Kidney (tissue), 14 donors: Measurements from ENCODE around the gene ALOX5. TPM values are rescaled to one million over a fixed set of nuclear protein-coding genes. Genes with fewer than 3 reads are reported as not detected.

Source experiments
- DNase-seq, 5 donors: peaks; one replicate each; pipeline ENCODE4 v3.0.0-alpha.2; 2013 to 2020
- FAIRE-seq: peaks from 2 replicates; lab custom pipeline; 2012; peaks lifted over from hg19 to GRCh38; lab: Jason Lieb, UNC
- H3K27ac ChIP-seq, 2 donors: one replicate each; pipeline ENCODE4 v1.7.0; 2013; ENCODE audit warnings: low read depth in 2 of 2, low read length in 2 of 2, inconsistent platforms in 1 of 2
- H3K27me3 ChIP-seq: one replicate; pipeline ENCODE4 v1.7.1; 2013; ENCODE audit warnings: low read length, inconsistent platforms; ENCODE audit not compliant: control insufficient read depth, insufficient read depth
- H3K36me3 ChIP-seq, 3 donors: one replicate each; pipeline versions ENCODE4 v1.7.0 to v1.7.1; 2013; ENCODE audit warnings: low read length in 3 of 3, control low read depth in 1 of 3, inconsistent platforms in 1 of 3; ENCODE audit not compliant: insufficient read depth in 3 of 3, control insufficient read depth in 2 of 3
- H3K4me1 ChIP-seq, 3 donors: one replicate each; pipeline versions ENCODE4 v1.7.0 to v1.7.1; 2013; ENCODE audit warnings: low read length in 3 of 3, inconsistent platforms in 1 of 3, low read depth in 1 of 3; ENCODE audit not compliant: control insufficient read depth in 2 of 3, insufficient read depth in 2 of 3
- H3K4me3 ChIP-seq, 3 donors: one replicate each; pipeline versions ENCODE4 v1.7.0 to v1.8.1; 2013; ENCODE audit warnings: low read length in 3 of 3, control low read depth in 1 of 3, inconsistent platforms in 1 of 3
- H3K9ac ChIP-seq, 3 donors: one replicate each; pipeline versions ENCODE4 v1.7.0 to v1.7.1; 2013; ENCODE audit warnings: low read length in 3 of 3, control low read depth in 1 of 3, inconsistent platforms in 1 of 3
- H3K9me3 ChIP-seq, 3 donors: one replicate each; pipeline versions ENCODE4 v1.7.0 to v1.7.1; 2013; ENCODE audit warnings: low read length in 3 of 3, control low read depth in 1 of 3, inconsistent platforms in 1 of 3; ENCODE audit not compliant: control insufficient read depth in 2 of 3, insufficient read depth in 1 of 3
- CTCF ChIP-seq: IDR thresholded peaks from 3 replicates; pipeline ENCODE4 v1.5.1; 2012; ENCODE audit warnings: mild to moderate bottlenecking, moderate library complexity, borderline replicate concordance; ENCODE audit not compliant: insufficient read depth; ENCODE audit errors: extremely low read depth
- intact Hi-C: fragments of 100-400 bp; cut with DNase I; formaldehyde crosslinking; loops from one replicate; pipeline ENCODE4 v1.11.1; 2022
- polyA plus RNA-seq: library from polyadenylated mRNA; stranded (reverse); fragments of 350-450 nt; fragmentation: Illumina TruSeq; extraction: RNeasy Lipid Tissue Mini Kit (QIAGEN cat#74804); gene quantifications from one replicate; pipeline ENCODE4 v1.2.3, GENCODE V29; 2014; ENCODE audit warnings: low read depth, low replicate concordance; ENCODE audit not compliant: insufficient read depth
- total RNA-seq: library from RNA; stranded (reverse); fragmentation: NEBNext Ultra II Directional; extraction: Animal tissue kit (Norgen Biotek cat#: 25700); gene quantifications from one replicate; pipeline ENCODE4 v1.2.1, GENCODE V29; 2021
- donor health status: control.
- donor health status: control.
- donor health status: control.
- donor health status: control.
- donor health status: control.
- donor health status: DM: yes; HTN: yes; CAD: no.
- donor health status: Normal renal cell carcinoma (clear cell type).

Gene ALOX5
- total and polyA plus RNA-seq, 2 donors from 2014 or later = 2.5 to 58.1 TPM

DNA sequence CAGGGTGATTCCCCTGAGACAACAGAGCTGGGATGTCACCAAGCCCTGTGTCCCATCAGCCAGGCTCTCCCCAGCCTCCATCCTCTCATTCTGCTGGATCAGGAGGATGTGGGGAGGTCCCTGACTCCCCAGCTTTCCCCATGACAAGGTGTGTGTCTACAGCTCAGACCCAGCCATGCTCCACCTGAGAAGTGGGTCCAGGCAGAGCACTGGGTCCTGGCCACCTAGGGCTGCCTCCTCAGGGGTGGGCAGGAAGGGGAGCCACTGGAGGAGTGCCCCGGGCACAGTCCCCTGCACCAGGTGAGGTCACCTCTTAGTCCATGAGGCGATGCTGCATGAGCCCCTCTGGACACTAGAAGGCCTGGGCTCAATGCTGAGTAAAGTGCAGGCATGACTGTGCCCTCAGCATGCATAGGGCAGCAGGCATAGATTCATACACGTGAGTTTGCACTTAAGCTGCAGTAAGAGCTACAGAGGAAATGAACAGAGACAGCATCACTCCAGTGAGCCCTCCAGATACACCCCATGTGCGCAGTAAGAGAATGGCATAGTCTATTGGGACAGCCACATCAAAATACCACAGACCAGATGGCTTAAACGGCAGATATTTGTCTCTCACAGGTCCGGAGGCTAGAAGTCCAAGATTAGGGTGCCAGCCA is 48.3 kb downstream of the ALOX5 start:
- no peak for TF ChIP-seq CTCF
- Histone ChIP-seq H3K9ac (no peak overlapping the region), H3K27ac (no peak overlapping the region), H3K4me1 (peaks cover 0 to 8% (median 6%) of the 10 kb centered on the region in 3 donors), H3K9me3 (no peaks in the 10 kb centered on the region), H3K27me3 (no peaks in the 10 kb centered on the region), H3K4me3 (no peak overlapping the region), H3K36me3 (no peaks in the 10 kb centered on the region)
- intact Hi-C loops = no loop called here
- DNase-seq (no peak), FAIRE-seq (no peak)

DNA sequence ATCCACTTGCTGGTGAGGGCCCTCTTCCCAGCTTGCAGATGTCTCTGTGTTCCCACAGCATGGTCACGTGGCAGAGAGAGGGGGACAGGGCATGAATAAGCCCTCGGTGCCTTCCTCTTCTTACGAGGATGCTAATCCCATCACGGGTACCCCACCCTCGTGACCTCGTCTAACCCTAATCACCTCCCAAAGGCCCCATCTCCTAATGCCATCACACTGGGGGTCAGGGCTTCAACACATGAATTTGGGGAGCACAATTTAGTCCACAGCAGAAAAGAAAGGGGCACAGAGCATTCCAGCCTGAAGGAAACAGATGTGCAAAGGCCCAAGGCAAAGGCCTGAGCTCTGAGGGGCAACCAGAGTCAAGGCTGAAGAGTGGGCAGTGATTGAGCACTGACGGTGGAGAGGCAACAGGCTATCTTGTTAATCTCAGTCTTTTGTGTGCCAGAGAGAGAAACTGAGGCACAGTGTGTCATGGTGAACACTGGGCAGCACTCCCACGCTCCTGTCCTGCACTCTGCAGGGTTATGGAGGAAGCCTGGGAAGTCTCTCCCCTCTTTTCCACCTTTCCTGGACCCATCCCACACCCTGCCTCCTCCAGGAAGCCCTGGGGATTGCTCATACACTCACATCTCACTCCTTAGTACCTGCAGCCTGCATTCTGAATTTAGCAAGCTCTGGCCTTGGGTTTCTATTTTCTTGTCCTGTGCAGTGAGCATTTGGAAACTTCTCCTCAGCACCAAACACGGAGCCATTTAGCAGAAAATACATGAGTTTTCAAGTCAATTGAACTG is 49.0 kb downstream of the ALOX5 start:
- no peaks in the 10 kb centered on the region for H3K36me3 ChIP-seq
- no peak overlapping the region for H3K9ac ChIP-seq
- FAIRE-seq = no peak
- no peak for TF ChIP-seq CTCF
- no peaks in the 10 kb centered on the region for H3K9me3 ChIP-seq
- H3K27ac ChIP-seq = no peak overlapping the region
- H3K4me3 ChIP-seq = no peak overlapping the region
- peaks cover 0 to 8% (median 6%) of the 10 kb centered on the region in 3 donors for H3K4me1 ChIP-seq
- intact Hi-C loops = no loop called here
- H3K27me3 ChIP-seq = no peaks in the 10 kb centered on the region
- no peak for DNase-seq

- no peak for TF ChIP-seq CTCF
- FAIRE-seq (no peak), DNase-seq (no peak)
- H3K4me1 ChIP-seq = peaks cover 0 to 8% (median 6%) of the 10 kb centered on the region in 3 donors
- no peak overlapping the region for H3K27ac ChIP-seq
- H3K9me3 ChIP-seq = no peaks in the 10 kb centered on the region
- no peaks in the 10 kb centered on the region for H3K27me3 ChIP-seq
- H3K4me3 ChIP-seq = no peak overlapping the region
- H3K36me3 ChIP-seq = no peaks in the 10 kb centered on the region
- intact Hi-C loops = no loop called here
- no peak overlapping the region for H3K9ac ChIP-seq
Measured at GRCh38 chr10:45423976-45424499, 50.0 kb downstream of the ALOX5 start.
